Lower leg skin (tissue), 4 donors: Measurements from ENCODE around the gene RPS6KB2. TPM values are rescaled to one million over a fixed set of nuclear protein-coding genes. Genes with fewer than 3 reads are reported as not detected.
A peak's percentile ranks its signal among the peaks of the same experiment; 100 is the strongest.

Source experiments
- DNase-seq, 2 donors: peaks; one replicate each; pipeline ENCODE4 v3.0.0-alpha.2; 2019; ENCODE audit warnings: low spot score in 2 of 2
- H3K4me3 ChIP-seq: fragments of 200-600 bp; sonication (generic); 2 replicates; pipeline ENCODE4 v1.5.1; 2017; ENCODE audit warnings: mild to moderate bottlenecking, low read depth; ENCODE audit not compliant: poor library complexity, severe bottlenecking
- CTCF ChIP-seq, 3 donors: fragments of 450-650 bp; IDR thresholded peaks; one replicate each; pipeline ENCODE4 v1.5.1; 2016; ENCODE audit warnings: antibody characterized with exemption in 3 of 3, mild to moderate bottlenecking in 3 of 3, moderate library complexity in 2 of 3
- POLR2A ChIP-seq, 2 donors: fragments of 450-650 bp; IDR thresholded peaks; one replicate each; pipeline ENCODE4 v1.6.1; 2016 to 2017; ENCODE audit warnings: antibody characterized with exemption in 2 of 2, mild to moderate bottlenecking in 1 of 2, moderate library complexity in 1 of 2
- WGBS, 2 donors: methylation state at CpG; one replicate each; pipeline ENCODE4 v1.1.5; 2018; 5-methylcytosine and 5-hydroxymethylcytosine counted together
- intact Hi-C: fragments of 100-400 bp; cut with DNase I; formaldehyde crosslinking; loops from one replicate; pipeline ENCODE4 v1.15.0; 2023; ENCODE audit warnings: low total_unique reads
- total RNA-seq, 4 donors: library from RNA; depleted of rRNA; stranded (reverse); fragments of >200 nt; gene quantifications; one replicate each; pipeline ENCODE4 v1.1.0, GENCODE V29; 2016

RPS6KB2 gene
- total RNA-seq, 4 donors from 2014 or later, result 154 to 264 (median 203) TPM

- DNase-seq, result no peak
- no peak overlapping the region for H3K4me3 ChIP-seq
- intact Hi-C loops, result no loop called here
- 65 to 67% methylated on average over 3 of the region's 3 CpGs for whole genome bisulfite sequencing, 2 donors
- TF ChIP-seq POLR2A (IDR thresholded peaks at IDR 0.05) (no peak), CTCF (IDR thresholded peaks at IDR 0.05) (no peak)
Measured at GRCh38 chr11:67437809-67438157, 9.5 kb downstream of the RPS6KB2 start.

- intact Hi-C loops, result no loop called here
- no peak for TF ChIP-seq POLR2A (IDR thresholded peaks at IDR 0.05)
- no peak for TF ChIP-seq CTCF (IDR thresholded peaks at IDR 0.05)
- WGBS, 2 donors, result 76 to 85% methylated on average over 29 to 32 of the region's 41 CpGs
- H3K4me3 ChIP-seq, result no peak overlapping the region
- peak in 1 of 2 donors; percentile 87 for DNase-seq
Measured at GRCh38 chr11:67438158-67438902, 10.0 kb downstream of the RPS6KB2 start.

- WGBS, 2 donors, result 62 to 70% methylated on average over 31 of the region's 31 CpGs
Measured at GRCh38 chr11:67439321-67440228, 11.3 kb downstream of the RPS6KB2 start.

DNA sequence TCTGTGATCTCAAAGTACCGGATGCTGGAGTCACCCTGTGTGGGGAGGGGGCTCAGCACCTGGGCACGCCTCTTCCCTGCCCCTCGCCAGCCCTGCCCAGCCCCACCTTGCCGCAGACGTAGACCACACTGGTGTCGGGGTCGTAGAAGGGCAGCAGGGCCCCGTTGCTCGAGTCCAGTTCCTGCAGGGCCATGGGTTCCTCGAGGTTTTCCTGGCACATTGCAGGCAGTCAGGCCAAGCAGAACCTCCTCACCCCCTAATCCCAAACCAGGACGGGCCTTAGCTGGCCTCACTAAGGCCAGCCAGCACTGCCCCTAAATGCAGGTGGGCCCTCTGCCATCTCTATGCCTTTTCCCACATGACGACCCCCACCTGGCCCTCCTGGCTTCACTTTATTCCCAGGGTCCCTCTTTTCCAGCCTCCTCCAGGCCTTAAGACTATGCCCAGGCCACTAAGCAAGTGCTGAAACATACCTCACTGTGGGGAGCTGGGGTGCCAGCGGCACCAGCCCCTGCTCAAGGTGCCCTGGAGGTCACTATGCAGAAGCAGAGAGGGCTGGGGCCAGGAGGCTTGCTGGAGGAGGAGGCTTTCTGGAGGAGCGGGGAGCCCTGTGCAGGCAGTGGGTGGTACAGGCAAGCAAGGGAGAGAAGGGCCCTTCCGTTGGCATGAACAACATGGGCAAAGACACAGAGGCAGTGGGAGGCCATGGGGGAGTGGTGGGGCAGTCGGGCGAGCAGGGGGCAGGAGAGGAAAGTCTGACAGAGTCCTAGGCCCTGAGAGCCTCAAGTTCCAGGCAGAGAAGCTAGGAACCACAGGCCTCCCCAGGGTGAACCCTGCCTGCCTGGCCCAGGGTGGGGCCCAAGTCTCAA lies 12.2 kb downstream of the RPS6KB2 start:
- TF ChIP-seq POLR2A (IDR thresholded peaks at IDR 0.05) (no peak), CTCF (IDR thresholded peaks at IDR 0.05) (no peak)
- intact Hi-C loops, result no loop called here
- 67 to 72% methylated on average over 9 to 17 of the region's 17 CpGs for WGBS, 2 donors
- DNase-seq, result no peak
- no peak overlapping the region for H3K4me3 ChIP-seq

More at GRCh38 chr11:67439321-67440228, 11.3 kb downstream of the RPS6KB2 start:
- intact Hi-C loops, result no loop called here
- no peak for DNase-seq
- TF ChIP-seq CTCF (IDR thresholded peaks at IDR 0.05), result no peak
- no peak for TF ChIP-seq POLR2A (IDR thresholded peaks at IDR 0.05)
- H3K4me3 ChIP-seq, result no peak overlapping the region

GRCh38 chr11:67441098-67441563 lies 12.8 kb downstream of the RPS6KB2 start:
- intact Hi-C loops, result no loop called here
- DNase-seq, result no peak
- 88 to 92% methylated on average over 15 to 21 of the region's 21 CpGs for WGBS, 2 donors
- TF ChIP-seq CTCF (IDR thresholded peaks at IDR 0.05) (no peak), POLR2A (IDR thresholded peaks at IDR 0.05) (no peak)
- no peak overlapping the region for H3K4me3 ChIP-seq
